ENCODE measurements around the gene ITSN1. TPM values are rescaled to one million over a fixed set of nuclear protein-coding genes. Genes with fewer than 3 reads are reported as not detected.

Gene ITSN1
- total RNA-seq (2022; extraction: Qiagen RNA extraction) = 20.0 to 23.4 TPM (median 21.8 TPM) in 5 replicates

DNA sequence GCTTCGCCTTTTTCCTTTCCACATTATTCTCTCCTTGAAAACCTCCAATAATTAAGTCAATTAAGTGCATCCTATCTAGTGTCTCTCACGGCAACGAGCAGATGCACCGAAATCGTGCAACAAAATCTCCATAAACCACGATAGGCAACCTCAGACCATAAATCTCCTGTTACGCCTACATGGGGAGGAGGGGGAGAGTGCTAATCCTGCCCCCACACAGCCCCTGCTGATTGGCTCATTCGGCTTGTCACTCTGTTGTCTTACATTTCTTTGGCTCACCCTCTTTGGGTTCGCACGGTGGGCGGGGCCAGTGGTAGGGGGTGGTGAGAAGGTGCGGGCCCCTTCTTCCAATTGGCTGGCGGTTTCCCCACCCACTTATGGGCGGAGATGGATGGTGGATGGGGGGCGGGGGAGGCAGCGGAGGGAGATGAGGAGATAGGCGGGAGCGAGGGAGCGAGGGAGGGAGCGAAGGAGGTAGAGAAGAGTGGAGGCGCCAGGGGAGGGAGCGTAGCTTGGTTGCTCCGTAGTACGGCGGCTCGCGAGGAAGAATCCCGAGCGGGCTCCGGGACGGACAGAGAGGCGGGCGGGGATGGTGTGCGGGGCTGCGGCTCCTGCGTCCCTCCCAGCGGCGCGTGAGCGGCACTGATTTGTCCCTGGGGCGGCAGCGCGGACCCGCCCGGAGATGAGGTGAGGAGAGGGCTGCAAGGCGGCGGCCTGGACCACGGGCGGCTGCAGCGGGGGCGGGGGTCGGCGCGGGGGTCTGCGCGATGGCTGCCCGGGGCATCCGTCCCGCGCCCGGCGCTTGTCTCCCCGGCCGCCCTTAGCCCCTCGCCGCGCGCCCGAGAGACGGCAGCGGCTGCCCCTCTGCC lies at the start of gene ITSN1:
TSS of gene ITSN1 (plus strand) at position 475 of the 869 bp plus-strand sequence. CDS start 76,328 bp downstream, outside the sequence.

DNA sequence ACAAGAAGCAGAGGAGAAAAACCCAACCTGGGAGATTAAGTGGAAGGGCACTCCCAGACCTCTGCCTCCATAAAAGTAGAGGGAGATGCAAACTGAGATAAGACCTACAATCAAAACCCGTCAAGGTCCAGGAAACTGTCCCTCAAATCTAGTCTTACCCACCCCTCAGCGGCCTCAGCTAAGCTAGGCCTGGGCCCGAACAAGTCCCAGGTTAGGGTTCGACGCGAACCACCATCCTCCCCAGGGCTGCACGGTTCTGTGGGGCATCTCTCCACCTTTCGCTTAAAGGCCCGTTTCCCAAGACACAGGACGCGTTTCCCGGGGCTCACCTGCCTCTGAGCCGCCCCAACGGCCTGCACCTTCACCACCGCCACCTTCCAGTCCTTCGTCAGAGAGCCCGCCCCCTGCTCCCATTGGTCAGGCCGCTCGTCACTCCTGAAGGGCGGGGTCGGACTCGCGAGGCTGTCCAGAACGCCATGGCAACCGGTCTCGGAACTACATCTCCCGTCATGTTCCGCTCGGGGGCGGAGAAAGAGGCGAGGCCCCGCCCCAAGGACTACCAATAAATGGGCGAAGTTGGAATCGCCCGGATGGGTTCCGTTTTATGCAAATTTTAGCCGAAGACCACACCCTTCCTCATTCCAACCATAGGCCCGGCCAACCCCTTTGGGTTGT lies 812 bp upstream of the ITSN1 start, which contains the start of gene CRYZL1:
TSS of gene CRYZL1 (minus strand) at position 390 of the 675 bp plus-strand sequence. CDS start 10,190 bp downstream, outside the sequence.

GRCh38 chr21:33915368-33916199 lies 273.3 kb downstream of the ITSN1 start, which contains the start of gene ATP5PO:
ATP5PO (minus strand) TSS chr21:33915804; CDS start chr21:33915763, 41 bp downstream.

Other genes starting within 250 kb of the ITSN1 start
- gene IFNGR2, start 239.1 kb upstream of the ITSN1 start, total RNA-seq (2022; extraction: Qiagen RNA extraction) = 52.4 to 60.1 TPM (median 56.5 TPM) in 5 replicates
- 10.5 to 11.5 TPM (median 11.1 TPM) in 5 replicates for gene TMEM50B, start 162.5 kb upstream of the ITSN1 start, total RNA-seq (2022; extraction: Qiagen RNA extraction)
- 0.26 to 0.40 TPM (median 0.31 TPM) in 5 replicates for gene DNAJC28, start 150.8 kb upstream of the ITSN1 start, total RNA-seq (2022; extraction: Qiagen RNA extraction)
- 58.6 to 76.2 TPM (median 67.1 TPM) in 5 replicates for gene GART, start 100.4 kb upstream of the ITSN1 start, total RNA-seq (2022; extraction: Qiagen RNA extraction)
- 75.6 to 98.8 TPM (median 89.3 TPM) in 5 replicates for gene SON, start 99.5 kb upstream of the ITSN1 start, total RNA-seq (2022; extraction: Qiagen RNA extraction)
- 14.5 to 17.4 TPM (median 16.6 TPM) in 5 replicates for gene DONSON, start 53.8 kb upstream of the ITSN1 start, total RNA-seq (2022; extraction: Qiagen RNA extraction)
- 12.2 to 15.0 TPM (median 13.7 TPM) in 5 replicates for gene CRYZL1, start 760 bp upstream of the ITSN1 start, total RNA-seq (2022; extraction: Qiagen RNA extraction)